Measurements from ENCODE around the gene PTGR2.

- TF ChIP-seq CTCF (IDR thresholded peaks at IDR 0.05) = no peak
- no peak for TF ChIP-seq EP300 (IDR thresholded peaks at IDR 0.05)
- TF ChIP-seq POLR2AphosphoS5 (IDR thresholded peaks at IDR 0.05) = no peak
- no peak for TF ChIP-seq POLR2A (IDR thresholded peaks at IDR 0.05; ENCODE audit: low read depth)
These were observed 7.5 kb downstream of the PTGR2 start for GRCh38 chr14:73859145-73859544.
